Effector CD4-positive, alpha-beta T cell (primary cell): ENCODE results near the gene ITGB3.

Experiments used
- DNase-seq: peaks from one replicate; pipeline ENCODE4 v3.0.0-alpha.2; 2020

ITGB3 gene

DNA sequence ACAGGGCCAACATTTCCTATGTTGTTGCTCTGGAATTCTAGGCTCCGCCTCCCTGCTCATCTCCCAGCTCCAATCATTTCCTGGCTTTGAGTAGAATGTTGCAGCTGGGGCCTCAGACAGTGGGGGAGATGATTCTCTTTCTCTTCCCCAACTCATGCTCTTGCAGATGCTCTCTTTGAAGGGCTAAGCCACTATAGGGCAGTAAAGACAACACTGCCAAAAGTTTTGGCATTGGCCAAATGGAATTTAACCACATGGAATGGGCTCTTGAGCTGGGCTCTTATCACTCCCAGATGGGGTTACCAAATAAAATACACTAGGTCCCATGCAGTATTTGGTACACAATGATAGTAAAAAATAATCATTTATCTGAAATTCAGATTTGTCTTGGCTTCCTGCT, 50.6 kb downstream of the ITGB3 start:
- no peak for DNase-seq

- no peak for DNase-seq
These were observed 51.8 kb downstream of the ITGB3 start for GRCh38 chr17:47305302-47305923.

DNA sequence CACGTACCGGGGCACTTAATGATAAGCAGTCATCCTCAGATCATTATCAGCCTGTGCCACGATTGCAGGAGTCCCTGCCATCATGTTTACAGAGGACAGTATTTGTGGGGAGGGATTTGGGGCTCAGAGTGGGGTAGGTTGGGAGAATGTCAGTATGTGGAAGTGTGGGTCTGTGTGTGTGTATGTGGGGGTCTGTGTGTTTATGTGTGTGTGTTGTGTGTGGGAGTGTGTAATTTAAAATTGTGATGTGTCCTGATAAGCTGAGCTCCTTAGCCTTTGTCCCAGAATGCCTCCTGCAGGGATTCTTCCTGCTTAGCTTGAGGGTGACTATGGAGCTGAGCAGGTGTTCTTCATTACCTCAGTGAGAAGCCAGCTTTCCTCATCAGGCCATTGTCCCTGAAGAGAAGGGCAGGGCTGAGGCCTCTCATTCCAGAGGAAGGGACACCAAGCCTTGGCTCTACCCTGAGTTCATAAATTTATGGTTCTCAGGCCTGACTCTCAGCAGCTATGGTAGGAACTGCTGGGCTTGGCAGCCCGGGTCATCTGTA, 56.6 kb downstream of the ITGB3 start:
- DNase-seq: no peak

DNA sequence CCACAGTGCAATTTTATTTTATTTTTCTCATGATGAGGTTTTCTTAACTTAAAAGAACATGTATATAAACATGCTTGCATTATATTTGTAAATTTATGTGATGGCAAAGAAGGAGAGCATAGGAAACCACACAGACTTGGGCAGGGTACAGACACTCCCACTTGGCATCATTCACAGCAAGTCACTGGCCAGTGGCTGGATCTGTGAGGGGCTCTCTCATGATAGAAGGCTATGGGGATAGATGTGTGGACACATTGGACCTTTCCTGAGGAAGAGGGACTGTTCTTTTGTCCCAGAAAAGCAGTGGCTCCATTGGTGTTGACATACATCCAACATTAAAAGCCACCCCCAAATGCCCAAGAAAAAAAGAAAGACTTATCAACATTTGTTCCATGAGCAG, 57.8 kb downstream of the ITGB3 start:
- no peak for DNase-seq

DNA sequence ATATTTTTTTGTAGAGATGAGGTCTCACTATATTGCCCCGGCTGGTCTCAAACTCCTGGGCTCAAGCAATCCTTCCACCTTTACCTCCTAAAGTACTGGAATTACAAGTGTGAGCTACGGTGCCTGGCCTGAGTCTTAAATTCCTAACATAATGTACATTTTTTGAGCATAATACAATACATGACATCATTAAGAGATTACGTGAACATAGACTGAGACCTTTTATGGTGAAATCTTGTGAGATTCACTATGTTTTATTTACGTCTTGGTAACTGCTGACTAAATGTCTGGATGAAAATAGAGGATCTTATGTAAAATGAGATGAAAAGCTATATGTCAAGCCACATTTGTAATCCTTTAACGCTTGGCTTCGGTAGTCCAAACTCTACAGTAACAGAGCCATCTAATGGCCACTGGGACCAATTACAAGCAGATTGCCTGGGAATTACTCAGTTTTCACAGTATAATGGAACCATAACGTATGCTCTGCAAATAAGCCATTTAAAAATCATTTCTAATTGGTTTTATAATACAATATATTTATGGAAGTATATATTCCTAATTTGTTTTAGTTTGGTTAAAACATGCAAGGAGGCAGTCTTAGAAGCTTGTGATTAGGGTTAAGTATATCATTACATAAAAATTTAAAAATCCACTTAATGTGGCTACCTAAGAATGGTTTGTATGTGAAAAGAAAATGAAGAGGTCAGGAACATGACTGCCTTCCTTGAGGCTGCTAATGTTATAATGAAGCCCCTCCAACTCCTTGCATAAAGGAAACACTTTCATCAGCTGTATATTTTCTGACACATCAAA, 62.0 kb downstream of the ITGB3 start:
- peak; percentile 20 for DNase-seq

DNA sequence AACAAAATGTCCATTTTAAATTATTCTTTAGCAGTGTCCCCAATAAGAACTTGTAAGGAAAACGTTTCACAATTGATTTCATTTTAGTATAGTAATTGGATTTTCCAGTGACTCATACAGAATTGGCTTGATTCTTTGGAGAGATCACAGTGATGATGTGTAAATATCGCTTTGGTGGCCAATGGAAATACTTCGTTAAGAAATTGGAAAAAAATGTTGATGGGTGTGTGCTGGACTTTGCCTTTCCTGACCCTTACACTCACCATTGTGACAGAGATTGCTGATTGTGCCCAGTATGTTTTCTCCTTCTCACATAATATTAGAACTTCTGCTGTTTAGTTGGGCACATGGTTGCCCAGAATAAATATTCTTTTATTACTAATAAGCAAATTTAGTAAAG, 62.7 kb downstream of the ITGB3 start:
- DNase-seq: no peak

DNA sequence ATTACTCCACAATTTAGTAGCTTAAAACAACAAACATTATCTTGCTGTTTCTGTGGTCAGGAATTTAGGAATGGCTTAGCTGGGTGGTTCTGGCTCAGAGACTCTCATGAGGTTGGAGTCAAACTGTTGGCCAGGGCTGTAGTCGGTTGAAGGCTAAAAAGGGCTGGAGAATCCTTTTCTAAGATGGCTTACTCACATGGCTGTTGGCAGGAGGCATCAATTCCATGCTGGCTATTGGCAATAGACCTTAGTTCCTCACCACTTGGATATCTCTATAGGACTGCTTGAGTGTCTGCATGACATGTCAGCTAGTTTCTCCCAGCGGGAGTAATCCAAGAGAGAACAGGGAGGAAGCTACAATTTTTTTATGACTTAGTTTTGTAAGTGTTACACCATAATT, 63.5 kb downstream of the ITGB3 start:
- no peak for DNase-seq

DNA sequence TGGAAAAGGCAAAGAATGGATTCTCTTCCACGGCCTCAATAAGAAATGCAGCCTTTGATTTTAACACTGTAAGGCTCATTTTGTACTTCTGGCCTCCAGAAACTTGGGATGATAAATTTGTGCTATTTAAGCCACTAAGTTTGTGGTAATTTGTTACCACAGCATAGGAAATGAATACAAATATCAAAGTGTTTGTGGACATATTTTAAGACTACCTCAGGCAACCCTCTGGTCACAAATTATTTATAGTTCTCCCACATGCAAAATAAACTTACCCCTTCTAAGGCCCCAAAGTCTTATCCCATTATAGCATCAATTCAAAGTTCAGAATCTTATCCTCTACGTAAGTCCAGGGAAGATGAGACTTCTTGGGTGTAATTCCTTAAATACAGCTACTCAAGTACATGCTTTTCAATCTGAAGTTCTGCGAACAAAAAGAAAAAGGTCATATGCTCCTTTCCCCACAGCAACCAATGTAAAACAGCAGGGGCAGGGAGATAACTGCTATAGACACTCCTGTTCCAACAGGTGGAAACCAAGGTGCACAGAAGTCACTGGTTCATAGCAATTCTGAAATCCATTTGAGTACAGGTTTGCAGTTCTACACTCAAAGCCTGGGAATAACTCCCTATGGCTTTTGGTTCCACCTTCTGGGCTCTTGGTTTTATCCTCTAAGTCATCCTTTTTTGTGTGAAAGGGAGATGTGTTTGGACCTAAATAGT, 64.7 kb downstream of the ITGB3 start:
- DNase-seq: no peak

DNA sequence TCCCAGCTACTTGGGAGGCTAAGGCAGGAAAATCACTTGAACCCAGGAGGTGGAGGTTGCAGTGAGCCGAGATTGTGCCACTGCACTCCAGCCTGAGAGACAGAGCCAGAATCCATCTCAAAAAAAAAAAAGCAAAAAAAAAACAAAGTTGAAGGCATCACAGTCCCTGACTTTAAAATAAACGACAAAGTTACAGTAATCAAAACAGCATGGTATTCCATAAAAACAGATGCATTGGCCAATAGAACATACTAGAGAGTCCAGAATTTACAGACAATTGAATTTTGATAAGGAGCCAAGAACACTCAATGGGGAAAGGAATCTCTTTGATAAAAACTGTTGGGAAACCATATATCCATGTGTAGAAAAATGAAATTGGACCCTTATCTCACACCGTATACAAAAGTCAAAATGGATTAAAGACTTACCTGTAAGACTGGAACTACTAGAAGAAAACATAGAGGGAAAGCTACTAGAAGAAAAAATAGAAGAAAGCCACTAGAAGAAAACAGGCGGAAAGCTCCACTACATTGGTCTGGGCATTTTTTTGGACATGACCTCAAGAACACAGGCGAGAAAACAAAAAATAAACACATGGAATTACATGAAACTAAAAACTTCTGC, 67.4 kb downstream of the ITGB3 start:
- DNase-seq: no peak

GRCh38 chr17:47323382-47324223, 70.0 kb downstream of the ITGB3 start, which contains the start of gene EFCAB13:
Gene EFCAB13, plus strand, starts transcription at chr17:47323955. Its CDS starts 4,399 bp downstream, at chr17:47328354.
- peak; percentile 57 for DNase-seq

- DNase-seq: peak; percentile 37
These were observed 70.8 kb downstream of the ITGB3 start for GRCh38 chr17:47324224-47325020.

GRCh38 chr17:47325176-47325575, 71.5 kb downstream of the ITGB3 start:
- no peak for DNase-seq

DNA sequence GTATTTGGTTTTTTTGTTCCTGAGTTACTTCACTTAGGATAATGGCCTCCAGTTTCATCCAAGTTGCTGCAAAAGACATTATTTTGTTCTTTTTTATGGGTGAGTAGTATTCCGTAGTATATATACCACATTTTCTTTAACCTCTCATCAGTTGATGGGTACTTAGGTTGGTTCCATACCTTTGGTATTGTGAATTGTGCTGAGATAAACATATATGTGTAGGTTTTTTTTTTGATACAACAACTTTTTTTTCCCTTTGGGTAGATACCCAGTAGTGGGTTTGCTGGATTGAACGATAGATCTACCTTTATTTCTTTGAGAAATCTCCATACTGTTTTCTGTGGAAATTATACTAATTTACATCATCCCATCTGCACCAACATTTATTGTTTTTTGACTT, 76.9 kb downstream of the ITGB3 start:
- DNase-seq: no peak

GRCh38 chr17:47332287-47332686, 78.7 kb downstream of the ITGB3 start:
- DNase-seq: no peak

DNA sequence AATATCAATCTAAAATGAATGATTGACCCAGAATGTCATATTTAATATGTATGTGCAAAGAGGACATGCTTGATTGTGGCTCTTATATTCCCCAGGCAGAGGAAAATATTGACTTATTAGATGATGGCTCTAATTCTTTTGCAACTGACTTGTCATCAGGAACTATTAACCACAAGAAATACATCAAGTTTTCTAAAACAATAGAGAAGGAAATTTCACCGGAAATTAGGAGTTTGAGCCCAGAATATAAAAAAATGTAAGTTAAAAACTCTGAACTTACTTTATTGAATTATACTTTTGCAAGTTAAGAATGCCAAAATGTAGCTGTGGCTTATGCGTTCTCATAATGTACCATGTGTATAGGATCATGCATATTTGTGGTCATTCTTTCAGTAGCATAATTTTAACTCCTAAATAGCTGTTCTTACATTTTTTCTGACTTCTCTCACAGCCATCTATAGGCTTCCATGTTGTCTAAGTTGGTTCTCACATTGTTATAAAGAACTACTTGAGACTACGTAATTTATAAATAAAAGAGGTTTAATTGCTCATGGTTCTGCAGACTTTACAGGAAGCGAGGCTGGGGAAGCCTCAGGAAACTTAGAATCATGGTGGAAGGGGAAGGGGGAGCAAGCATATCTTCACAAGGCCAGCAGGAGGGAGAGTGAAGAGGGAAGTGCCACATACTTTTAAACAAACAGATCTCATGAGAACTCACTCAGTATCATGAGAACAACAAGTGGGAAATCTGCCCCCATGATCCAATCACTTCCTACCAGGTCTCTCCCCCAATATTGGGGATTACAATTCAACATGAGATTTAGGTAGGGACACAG, 81.7 kb downstream of the ITGB3 start:
- no peak for DNase-seq

GRCh38 chr17:47338026-47338425, 84.4 kb downstream of the ITGB3 start:
- no peak for DNase-seq

- no peak for DNase-seq
These were observed 99.2 kb downstream of the ITGB3 start for GRCh38 chr17:47352848-47353247.

DNA sequence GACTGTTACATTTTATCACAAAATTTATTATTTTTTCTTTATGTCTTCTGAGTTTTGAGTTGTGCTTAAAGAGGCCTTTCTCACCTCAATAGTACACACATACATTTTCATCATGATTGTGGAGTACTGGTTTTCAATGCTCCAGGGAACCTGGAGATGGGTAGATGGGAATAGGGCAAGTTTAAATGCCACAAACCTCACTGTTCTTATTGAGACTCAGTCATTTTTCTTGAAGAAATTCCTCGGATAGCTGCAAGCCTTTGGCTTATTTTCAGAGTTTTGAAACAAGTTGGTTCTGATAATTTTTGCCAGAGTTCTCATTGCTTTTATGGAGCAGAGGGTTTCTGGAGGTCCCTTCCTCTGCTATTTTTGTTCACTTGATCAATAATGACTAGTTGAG, 105.0 kb downstream of the ITGB3 start:
- DNase-seq: no peak
